Activated CD4-positive, alpha-beta T cell treated with anti-CD3 and anti-CD28 coated beads for 24 hours (primary cell): ENCODE results near the gene SWAP70.

Experiments used
- DNase-seq, 2 donors: peaks; one replicate each; pipeline ENCODE4 v3.0.0-alpha.2; 2020; ENCODE audit warnings: low read depth in 2 of 2

The SWAP70 gene

DNA sequence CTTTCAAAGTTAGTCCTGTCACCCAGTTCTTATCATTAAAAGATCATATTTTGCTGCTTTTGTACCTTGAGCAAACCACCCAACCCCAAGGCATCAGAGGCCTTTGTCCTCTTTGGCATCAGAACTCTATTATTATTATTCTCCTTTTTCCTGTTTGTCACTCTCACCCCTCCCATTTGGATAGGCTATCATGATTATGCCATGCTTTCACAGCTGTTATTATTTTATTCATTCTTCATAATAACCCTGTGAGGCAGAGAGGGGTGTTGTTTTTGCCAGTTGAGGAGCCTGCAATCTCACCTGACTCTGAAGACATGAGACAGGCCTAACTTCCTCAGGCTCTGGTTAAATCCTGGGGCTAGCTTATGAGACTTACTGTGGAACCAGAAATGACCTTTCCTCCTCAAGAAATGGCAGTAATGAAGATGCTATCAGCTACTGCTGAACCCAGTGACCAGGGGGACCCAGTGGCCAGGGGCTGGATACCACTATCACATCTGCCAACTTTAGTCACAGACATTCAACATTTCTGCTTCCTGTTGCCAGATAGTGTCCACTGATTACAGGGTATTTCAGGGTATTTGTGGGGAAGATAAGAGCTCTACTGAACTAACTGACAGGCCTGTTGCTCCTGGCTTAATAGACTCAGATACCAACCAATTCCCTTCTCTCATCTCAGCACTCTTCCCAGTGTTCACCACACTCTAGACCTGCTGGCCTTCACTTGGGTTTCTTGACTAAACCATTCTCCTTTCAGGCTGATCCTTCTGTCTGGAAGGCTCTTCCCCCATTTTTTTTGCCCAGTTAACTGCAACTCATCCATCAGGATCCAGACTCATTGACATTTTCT lies 11.8 kb upstream of the SWAP70 start:
- no peak for DNase-seq

DNA sequence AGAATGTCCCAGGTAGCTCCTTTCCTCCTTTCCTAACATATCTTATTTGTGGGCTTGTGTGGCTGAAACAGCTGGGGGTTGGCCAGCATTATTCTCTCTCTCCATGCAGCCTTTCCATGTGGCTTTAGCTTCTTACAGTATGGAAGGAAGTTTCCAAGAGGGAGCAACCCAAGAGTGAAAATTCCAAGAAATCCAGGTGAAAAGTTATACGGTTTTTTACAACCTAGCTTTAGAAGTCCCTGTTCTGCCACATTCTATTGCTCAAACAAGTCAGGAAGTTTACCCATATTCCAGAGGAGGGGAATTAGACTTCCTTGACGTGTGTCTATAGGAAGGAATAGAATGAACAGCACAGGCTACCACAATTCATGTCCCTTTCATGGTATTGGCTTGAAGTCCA lies 10.0 kb upstream of the SWAP70 start:
- no peak for DNase-seq

DNA sequence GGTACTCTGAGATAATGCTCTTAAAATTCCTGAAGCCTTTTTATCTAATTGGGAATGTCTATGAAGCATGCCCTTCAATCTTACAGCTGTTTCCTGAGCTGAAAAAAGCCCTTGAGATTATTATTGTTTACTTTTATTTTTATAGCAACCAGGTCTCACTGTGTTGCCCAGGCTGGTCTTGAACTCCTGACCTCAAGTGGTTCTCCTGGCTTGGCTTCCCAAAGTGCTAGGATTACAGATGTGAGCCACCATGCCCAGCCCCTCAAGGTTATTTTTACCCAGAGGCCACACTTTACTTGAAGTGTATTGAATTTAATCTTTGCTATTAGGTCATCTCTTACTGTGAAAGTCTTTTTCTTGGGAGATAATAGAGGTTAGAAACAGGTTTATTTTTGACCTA lies 7.0 kb upstream of the SWAP70 start:
- DNase-seq = no peak

DNA sequence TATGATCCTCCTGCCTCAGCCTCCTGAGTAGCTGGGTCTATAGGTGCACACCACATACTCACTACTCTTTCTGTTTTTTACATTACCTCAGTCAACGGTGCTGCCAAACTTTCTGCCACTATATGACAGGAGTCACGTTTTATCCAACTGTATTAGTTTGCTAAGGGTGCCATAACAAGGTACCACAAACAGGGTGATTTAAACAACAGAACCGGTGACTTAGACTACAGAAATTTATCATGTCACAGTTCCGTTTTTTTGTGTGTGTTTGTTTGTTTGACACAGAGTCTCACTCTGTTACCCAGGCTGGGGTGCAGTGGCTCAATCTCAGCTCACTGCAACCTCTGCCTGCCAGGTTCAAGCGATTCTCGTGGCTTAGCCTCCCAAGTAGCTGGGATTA lies 6.3 kb upstream of the SWAP70 start:
- DNase-seq = no peak

DNA sequence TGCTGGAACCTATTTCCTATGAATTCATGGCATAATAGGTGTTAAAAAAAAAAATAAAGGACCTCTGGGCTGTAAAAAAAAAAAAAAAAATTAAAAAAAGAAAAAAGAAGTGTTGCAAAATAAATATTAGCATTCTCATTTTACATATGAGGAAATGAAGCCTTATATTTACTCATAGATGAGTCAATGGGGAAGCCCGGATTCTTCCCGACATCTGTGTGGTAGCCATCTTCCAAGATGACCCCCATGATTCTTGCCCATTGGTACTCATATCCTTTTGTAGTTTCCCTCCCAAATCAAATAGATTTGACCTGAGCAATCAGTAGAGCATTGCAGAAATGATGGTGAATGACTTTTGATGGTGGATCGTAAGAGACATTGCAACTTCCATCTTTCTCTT lies 3.0 kb upstream of the SWAP70 start:
- no peak for DNase-seq

DNA sequence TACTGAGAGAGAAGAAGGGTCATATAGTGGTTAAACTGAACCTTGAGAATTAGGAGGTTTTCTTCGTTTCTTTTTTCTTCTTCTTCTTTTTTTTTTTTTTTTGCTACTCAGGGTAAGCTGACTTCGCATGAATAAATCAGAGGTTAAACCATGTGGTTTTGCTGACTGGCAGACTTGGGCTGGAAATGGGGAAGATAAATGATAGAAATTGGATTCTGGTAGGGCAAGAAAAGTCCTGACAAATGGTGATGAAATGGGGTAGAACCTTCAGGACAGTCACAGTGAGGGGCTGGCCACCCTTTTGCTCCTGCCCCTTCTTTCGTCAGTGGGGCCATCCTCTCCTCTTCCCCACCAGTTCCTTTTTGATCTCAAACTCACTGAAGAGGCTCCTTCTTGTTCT lies 1.6 kb upstream of the SWAP70 start:
- no peak for DNase-seq

DNA sequence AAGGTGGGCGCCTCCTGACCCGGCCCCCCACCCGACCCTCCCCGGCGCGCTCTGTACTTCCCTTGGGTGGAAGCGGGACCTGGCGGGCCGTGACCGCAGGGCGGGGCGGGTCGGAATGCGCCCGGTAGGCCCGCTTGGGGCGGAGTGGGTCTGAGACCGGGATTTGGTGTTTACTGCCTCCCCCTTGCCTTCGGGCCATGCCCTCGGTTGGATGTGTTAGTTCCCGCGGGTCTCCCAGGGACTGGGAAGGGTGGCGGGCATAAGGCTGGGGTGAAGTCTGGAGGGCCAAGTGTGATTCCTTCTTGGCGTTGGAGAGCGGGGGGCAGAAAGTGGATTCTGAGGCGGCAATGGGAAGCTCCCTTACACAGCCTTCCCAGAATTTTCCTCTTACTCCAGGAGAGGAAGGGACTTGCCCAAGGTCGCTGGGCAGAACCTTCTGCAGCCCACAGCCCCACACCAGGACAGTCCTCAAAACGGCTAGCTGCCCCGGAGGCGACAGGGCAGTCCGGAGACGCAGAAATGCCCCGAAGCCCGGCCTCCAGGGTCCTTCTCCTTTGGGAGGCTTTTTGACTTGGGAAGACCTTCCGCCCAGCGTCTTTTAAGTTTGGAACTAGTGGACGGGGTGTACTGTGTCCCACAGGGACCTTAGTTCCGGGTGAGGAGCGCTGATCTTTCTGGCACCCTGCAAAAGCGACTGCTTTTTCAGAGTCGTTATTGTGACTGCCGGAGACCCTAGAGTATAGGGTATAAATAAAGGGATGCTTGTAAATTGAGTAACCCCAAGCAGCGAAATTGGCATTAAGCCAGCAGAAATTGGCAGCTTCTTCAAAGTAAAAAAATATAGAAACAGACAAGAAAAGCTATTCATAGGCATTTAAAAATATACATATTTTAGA lies 647 bp downstream of the SWAP70 start:
- no peak for DNase-seq

DNA sequence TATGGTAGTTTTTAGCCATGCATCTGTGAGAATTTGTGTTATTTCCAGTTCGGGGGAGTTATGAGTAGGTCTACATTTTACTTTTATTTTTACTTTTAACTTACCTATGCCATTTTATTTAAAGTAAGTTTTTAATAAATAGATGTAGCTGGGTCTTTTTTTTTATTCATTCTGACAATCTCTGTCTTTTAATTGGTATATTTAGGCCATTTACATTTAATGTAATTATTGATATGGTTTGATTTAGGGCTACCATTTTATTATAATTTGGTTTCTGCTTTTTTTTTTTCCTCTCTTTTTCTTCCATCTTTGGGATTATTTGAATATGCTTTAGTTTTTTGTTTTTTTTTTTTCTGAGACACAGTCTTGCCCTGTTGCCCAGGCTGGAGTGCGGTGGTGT lies 1.9 kb downstream of the SWAP70 start:
- DNase-seq = no peak

DNA sequence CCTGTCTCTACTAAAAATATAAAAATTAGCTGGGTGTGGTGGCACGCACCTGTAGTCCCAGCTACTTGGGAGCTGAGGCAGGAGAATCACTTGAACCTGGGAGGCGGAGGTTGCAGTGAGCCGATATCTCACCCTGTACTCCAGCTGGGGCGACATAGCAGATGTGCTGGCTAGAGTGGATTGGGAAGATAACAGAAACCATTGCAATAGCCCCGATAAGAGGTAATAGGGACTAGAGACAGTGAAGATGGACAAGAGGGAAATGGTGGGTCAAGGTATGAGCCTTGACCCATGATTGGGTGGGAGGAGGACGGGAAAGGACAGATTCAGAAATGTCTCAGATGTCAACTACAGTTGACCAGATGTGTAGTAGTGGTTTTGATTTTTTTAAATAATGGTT lies 6.1 kb downstream of the SWAP70 start:
- no peak for DNase-seq

DNA sequence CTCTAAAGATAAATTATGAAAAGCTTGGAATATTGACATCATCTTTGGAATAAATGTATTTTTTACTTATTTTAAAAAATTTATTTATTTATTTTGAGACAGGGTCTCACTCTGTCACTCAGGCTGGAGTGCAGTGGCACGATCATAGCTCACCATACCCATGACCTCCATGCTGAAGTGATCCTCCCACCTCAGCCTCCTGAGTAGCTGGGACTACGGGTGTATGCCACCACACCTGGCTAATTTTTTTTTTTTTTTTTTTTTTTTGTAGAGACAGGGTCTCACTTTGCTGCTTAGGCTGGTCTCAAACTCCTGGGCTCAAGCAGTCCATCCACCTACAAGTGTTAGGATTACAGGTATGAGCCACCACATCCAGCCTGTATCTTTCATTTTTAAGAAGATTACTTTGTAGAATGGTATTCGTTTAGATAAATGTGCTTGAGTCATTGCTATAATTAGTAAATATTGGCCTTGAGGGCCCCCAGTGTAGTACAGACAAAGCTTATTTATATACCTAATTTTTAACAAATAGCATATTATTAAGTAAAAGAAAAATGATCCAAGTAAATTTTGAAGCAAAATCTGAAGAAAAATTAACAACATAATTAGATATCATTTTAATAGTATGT lies 8.5 kb downstream of the SWAP70 start:
- no peak for DNase-seq

DNA sequence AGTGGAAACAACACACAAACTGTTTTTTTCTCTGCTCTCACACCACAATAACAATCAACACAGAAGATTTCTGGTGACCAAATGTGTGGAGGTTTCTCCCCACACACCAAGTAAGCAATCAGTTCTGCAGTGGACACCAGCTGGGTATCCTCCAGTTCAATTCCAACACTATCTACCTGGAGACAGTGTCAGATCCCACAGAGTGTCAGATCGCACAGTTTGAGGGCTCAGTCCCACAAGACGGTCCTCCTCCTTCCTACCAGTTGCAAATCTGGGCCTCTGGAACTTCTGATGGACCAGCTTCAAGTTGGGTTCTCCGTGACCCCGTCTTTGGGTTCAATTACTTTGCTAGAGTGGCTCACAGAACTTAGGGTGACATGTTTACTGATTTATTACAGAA lies 9.0 kb downstream of the SWAP70 start:
- no peak for DNase-seq

DNA sequence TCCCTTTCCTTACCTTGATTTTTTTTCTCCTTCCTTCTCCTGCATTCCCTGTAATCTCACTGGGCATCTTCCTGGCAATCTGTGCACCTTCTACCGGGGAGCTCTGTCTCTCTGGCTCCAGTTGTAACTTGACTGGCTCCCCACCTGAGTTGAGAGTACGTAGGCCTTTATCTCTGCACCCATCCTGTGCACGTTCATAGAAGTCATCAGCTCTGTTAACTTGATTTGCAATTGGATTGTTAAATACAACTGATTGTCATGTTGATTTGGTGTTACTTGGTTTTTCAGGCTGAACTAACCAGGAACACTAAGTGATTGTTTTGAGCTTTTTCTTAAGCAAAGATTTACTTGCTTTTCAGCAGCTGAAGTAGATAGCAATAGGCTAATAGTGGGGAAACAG lies 11.8 kb downstream of the SWAP70 start:
- DNase-seq = no peak

DNA sequence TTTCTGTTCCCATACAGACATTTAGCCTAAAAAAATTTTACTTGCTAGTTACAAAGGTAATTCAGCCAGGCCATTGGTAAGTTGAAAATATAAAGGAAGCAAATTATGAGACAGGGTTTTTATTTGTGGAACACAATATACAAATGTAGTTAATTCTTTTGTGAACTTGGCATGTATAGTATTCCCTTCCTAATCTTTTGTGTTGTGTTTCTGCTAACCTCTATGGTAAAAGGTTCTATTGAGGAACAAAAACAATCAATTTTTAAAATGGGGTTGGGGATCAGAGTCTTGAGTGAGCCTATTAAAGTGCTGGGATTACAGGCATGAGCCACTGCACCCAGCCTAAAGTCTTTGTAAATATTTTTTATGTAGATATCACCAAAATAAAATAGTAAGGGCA lies 14.1 kb downstream of the SWAP70 start:
- DNase-seq = no peak

DNA sequence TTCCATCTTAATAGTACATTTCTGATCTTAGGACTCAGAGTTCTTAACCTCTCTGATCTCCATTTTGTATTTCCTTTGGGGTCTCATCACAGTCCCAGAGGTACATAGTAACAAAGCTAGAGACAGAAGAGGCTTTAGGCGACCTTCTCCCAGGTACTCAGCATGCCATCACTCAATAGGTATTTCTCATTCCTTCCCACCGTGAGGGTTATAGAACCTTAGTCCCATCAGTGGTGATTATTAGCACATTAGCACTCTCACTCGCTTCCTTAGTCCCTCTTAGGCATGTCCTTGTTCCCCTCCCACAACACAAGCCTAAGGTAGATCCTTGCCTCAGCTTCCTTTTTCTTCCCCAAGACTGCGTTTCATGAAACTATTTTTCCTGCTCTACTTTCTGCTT lies 14.7 kb downstream of the SWAP70 start:
- DNase-seq = no peak

DNA sequence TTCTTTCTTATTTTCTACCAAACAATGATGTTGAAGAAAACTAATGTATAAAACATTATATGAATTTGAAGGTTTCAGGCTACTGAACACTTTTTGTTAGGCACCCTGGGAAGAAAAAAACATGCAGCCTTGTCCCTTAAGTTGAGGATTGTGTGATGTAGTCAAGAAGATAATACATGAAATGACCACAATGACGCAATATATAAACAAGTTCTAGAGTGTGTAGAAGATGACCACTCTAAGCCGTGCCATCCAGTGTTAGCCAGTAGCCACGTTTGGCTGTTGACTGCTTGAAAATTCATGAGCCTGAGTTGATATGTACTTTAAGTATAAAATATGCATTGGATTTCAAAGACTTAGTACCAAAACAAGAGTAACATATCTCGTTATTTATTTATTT lies 16.2 kb downstream of the SWAP70 start:
- DNase-seq = no peak

DNA sequence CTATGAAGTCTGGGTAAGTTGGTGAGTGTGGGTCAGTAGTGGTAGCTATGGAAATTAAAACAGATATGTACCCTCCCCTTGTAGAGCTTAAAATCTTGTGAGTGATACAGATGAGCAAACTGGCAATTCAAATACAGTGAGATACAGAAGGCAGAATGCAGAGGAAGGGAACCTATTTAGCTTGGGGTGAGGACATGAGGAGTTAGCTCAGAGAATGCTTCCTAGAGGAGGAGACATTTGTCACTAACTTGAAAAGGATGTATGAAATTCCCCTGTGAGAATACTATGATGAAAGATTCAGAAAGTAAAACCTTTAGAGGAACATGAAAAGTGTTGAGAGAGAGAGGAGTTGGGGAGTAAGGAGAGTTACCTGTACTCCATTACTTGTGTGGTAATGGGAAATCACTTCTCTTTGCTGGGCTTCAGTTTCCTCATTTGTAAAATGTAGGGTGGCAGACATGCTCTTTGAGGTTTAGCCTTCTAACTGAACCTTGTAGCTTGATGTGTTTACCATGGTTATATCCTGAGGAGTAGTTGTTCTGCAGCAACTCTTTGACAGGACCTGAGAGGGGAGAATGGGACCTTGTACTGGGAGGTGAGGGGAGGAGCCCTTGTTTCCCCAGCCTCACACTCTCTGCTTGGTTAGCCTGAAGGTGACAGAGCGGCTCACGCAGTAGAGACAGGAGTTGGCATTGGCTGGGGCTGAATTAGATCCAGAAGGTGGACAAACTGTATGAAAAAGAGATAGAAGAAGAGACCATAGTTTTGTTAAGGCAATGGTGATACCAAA lies 17.9 kb downstream of the SWAP70 start:
- DNase-seq = no peak

DNA sequence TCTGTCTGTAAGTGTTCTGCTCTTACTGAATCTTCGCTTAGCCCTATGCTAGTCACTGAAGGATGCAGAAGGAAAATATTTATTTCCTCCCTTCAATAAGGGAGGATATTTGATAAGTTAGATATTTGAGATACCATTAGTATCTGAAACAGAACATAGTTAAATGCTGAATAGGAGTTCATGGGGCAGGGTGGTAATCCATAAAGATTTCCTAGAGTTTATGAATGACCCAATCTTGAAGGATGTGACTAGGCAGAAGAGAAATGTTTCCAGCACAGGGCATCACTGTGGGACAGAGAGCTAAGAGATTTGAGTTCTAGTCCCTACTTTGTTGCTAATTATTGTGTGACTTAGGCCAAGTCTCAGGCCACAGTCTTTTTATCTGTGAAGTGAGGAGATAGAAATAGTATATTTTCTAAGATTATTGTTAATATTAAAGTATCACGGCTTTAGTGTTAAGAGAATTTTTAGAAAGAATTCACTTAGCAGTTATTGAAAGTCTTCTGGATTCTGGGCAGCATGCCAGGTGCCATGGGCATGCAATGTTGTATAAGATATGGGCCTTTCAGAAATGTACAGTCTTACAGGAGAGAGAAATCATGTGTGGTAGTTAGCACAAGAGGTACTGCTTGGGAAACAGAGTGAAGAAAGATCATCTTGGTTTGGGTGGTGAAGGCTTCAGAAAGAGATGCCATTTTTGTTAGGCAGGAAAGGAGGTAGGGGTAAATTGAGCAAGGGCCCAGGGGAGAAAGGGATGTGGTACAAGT lies 24.0 kb downstream of the SWAP70 start:
- DNase-seq = no peak

DNA sequence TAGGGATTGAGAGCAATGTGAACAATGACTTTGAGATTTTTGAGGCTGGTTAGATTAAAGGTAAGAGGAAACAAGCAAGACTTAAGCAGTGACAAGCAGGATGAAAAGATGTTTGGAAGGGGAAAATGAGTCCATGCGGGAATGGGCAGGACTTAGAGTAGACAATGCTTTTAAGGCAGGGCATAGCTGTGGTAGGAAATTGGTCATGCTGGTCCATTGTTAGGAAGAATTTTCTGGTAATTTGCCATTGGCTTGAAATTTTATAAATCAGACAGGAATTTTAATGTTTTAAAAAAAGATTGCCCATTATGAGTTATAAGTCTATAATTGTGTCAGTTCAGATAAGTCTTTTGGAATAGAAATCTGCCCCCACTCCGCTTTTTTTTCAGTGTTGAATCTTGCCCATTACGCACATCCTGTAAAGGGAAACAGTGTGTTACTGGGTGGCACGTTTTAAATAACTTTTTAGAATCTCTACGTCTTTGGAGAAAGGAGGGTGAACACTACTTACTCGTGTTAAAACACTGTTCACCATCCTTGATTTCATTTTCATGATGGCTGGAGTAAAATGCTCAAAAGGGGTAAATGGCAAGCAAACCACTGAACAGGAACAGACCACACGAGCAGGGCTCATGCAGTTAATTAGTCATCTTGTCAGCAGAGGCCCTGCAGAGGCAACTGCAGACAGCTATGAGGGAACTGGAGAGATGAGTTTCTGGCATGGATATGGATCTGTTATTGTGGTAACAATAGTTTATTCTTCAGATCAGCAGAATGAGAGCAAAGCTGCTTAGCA lies 25.0 kb downstream of the SWAP70 start:
- no peak for DNase-seq

DNA sequence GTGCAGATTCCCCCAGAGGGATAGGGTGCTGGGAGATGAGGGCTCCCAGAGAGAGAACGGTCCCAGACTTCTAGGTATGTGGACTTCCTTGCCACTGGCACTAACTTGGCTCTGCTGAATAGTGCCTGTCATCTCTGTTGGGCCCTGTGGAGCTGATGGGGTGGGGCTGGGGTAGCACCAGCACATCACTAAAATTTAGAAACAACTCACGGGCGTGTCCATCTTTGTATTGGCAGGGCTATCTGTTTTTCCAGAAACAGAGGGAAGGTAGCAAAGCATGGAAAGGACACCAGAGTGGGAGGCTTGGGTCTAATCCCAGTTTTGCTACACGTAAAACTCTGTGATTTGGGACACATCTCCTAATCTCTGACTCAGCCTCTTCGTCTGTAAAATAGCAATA lies 25.8 kb downstream of the SWAP70 start:
- DNase-seq = no peak

DNA sequence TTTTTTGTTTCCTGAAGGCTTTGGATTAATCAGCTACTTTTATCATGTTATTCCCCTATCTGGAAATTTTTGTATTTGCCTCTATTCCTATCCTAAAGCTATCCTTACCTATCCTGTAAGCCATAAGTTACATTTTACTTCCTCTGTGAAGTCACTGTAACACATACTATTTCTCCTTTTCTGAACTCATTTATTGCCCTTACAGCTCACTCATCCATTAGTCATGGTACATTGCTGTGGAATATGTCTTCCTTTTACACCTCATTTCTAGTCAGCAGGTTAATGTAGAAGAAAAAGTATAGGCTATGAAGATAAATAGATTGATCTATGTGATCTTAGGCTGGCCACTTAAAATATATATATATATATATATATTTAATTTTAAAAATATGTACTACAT lies 28.0 kb downstream of the SWAP70 start:
- no peak for DNase-seq
